HUDEP-2 (cell line): ENCODE data around the gene PCDHAC1.
"Not testable (repeated sequence)": the region's sequence is repeated elsewhere in the genome, so short reads cannot be mapped to it uniquely, and the experiment has no call there.

Experiments used
- DNase-seq, 76 experiments: peaks; one replicate each; lab custom pipeline; 2025; ENCODE audit not compliant: unreplicated experiment in 76 of 76; lab: John Stamatoyannopoulos, UW

The PCDHAC1 gene

GRCh38 chr5:140925806-140926442 lies at the start of gene PCDHAC1:
Gene PCDHAC1, plus strand, starts transcription at chr5:140926299. Its CDS starts 594 bp downstream, at chr5:140926893.
- no peak for DNase-seq

GRCh38 chr5:140876541-140877261 lies 49.4 kb upstream of the PCDHAC1 start:
- DNase-seq: not testable (repeated sequence)

- DNase-seq: no peak
Measured at GRCh38 chr5:140877262-140877581, 48.9 kb upstream of the PCDHAC1 start.

- DNase-seq: no peak
Measured at GRCh38 chr5:140881889-140882590, 44.1 kb upstream of the PCDHAC1 start, which contains the start of gene PCDHA13. Gene PCDHA13, plus strand, starts transcription at chr5:140882124. Its CDS starts 145 bp downstream, at chr5:140882269.

- no peak for DNase-seq
Measured at GRCh38 chr5:140882591-140882899, 43.6 kb upstream of the PCDHAC1 start.

GRCh38 chr5:140883373-140883772 lies 42.7 kb upstream of the PCDHAC1 start:
- no peak for DNase-seq

GRCh38 chr5:140883927-140884697 lies 42.0 kb upstream of the PCDHAC1 start:
- no peak for DNase-seq

GRCh38 chr5:140916325-140916724 lies 9.8 kb upstream of the PCDHAC1 start:
- DNase-seq: no peak

GRCh38 chr5:140923601-140924000 lies 2.5 kb upstream of the PCDHAC1 start:
- no peak for DNase-seq

GRCh38 chr5:140926443-140927227 lies 536 bp downstream of the PCDHAC1 start:
- peak in 1 of 76 experiments; percentile 6 for DNase-seq

- no peak for DNase-seq
Measured at GRCh38 chr5:140927228-140927573, 1.1 kb downstream of the PCDHAC1 start.

GRCh38 chr5:140934964-140935606 lies 9.0 kb downstream of the PCDHAC1 start:
- no peak for DNase-seq

GRCh38 chr5:140946578-140946977 lies 20.5 kb downstream of the PCDHAC1 start:
- no peak for DNase-seq

GRCh38 chr5:140951636-140952035 lies 25.5 kb downstream of the PCDHAC1 start:
- no peak for DNase-seq

- no peak for DNase-seq
Measured at GRCh38 chr5:140953234-140953633, 27.1 kb downstream of the PCDHAC1 start.

- DNase-seq: no peak
Measured at GRCh38 chr5:140962190-140962589, 36.1 kb downstream of the PCDHAC1 start.

GRCh38 chr5:140964356-140964755 lies 38.3 kb downstream of the PCDHAC1 start:
- no peak for DNase-seq

- DNase-seq: no peak
Measured at GRCh38 chr5:140965905-140966292, 39.8 kb downstream of the PCDHAC1 start.

GRCh38 chr5:140966293-140967225 lies 40.5 kb downstream of the PCDHAC1 start, which contains the start of gene PCDHAC2:
Gene PCDHAC2, plus strand, starts transcription at chr5:140966476. Its CDS starts 291 bp downstream, at chr5:140966767.
- DNase-seq: no peak
